GM13977 (cell line): ENCODE measurements around the gene MED13L.

Source experiments
- DNase-seq: peaks from one replicate; pipeline ENCODE4 v3.0.0; 2012; ENCODE audit warnings: low spot score
- CTCF ChIP-seq: IDR thresholded peaks from 2 replicates; pipeline ENCODE4 v1.5.1; 2012; ENCODE audit warnings: mild to moderate bottlenecking, control low read depth; ENCODE audit not compliant: insufficient read depth; ENCODE audit errors: extremely low read depth, missing control alignments
- in situ Hi-C: fragments of 300-500 bp; cut with MboI; formaldehyde crosslinking; loops from one replicate; pipeline ENCODE4 v1.12.0; 2022; ENCODE audit warnings: low sequenced_read_pairs, low pct_unique_long_range_greater_than_20kb, mixed read lengths, inconsistent platforms; ENCODE audit not compliant: unreplicated experiment

Gene MED13L

GRCh38 chr12:116145451-116145850, 132.0 kb downstream of the MED13L start:
- no peak for TF ChIP-seq CTCF
- in situ Hi-C loops, result no loop called here
- no peak for DNase-seq

- TF ChIP-seq CTCF, result no peak
These were observed 133.1 kb downstream of the MED13L start for GRCh38 chr12:116144384-116144783.

GRCh38 chr12:116143909-116144308, 133.6 kb downstream of the MED13L start:
- no peak for DNase-seq
- no peak for TF ChIP-seq CTCF
- in situ Hi-C loops, result no loop called here

More at GRCh38 chr12:116144384-116144783, 133.1 kb downstream of the MED13L start:
- in situ Hi-C loops, result no loop called here
- no peak for DNase-seq

GRCh38 chr12:116142936-116143898, 134.3 kb downstream of the MED13L start:
- no peak for DNase-seq

GRCh38 chr12:116141833-116142162, 135.7 kb downstream of the MED13L start:
- TF ChIP-seq CTCF, result no peak
- in situ Hi-C loops, result no loop called here
- DNase-seq, result no peak

More at GRCh38 chr12:116142936-116143898, 134.3 kb downstream of the MED13L start:
- in situ Hi-C loops, result no loop called here
- no peak for TF ChIP-seq CTCF

GRCh38 chr12:116141110-116141832, 136.2 kb downstream of the MED13L start:
- DNase-seq, result no peak
- peak; percentile 28 for TF ChIP-seq CTCF
- in situ Hi-C loops, result no loop called here
